Kidney glomerular epithelial cell (primary cell): ENCODE data around the gene DBNL.

Experiments used
- DNase-seq: peaks from one replicate; lab custom pipeline; 2025; lab: John Stamatoyannopoulos, UW

The DBNL gene

DNA sequence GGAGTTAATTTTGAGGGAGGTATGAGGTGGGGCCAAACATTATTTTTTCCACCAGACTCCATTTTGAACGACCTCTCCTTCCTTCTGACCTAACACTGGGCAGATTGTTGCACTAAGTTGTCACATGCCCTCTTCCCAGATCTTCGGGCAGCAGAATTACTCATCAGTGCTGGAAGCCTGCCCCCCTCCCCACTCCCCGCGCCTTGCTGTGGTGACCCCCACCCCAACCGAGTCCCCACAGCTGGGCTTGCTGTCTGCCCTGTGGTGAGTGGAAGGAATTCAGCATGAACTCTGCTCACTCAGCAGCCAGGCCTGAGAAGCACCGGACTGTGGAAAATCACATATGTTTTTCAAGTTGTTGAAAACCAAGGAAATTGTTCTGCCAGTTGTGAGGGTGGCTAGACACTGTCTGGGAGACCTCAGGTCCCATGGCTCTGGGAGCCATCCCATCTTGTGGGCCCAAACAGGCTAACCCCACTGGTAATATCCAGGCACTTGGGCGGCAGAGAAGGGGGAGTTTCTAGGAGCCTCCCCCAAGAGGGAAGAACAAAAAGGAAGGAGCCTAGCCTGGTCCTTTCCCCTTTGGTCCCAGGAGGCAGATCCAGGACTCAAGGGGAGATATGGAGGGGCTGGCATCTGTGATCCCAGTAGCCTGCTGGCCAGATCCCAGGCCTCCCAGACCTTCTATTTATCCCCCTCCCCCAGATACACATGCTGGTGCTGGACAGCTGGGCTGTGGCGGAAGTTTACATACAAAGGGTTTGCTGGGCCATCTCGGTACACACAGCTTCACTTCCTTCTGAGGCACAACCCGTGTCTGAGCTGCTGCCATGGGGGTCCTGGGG, 56.2 kb downstream of the DBNL start:
- DNase-seq, result peak; percentile 76

DNA sequence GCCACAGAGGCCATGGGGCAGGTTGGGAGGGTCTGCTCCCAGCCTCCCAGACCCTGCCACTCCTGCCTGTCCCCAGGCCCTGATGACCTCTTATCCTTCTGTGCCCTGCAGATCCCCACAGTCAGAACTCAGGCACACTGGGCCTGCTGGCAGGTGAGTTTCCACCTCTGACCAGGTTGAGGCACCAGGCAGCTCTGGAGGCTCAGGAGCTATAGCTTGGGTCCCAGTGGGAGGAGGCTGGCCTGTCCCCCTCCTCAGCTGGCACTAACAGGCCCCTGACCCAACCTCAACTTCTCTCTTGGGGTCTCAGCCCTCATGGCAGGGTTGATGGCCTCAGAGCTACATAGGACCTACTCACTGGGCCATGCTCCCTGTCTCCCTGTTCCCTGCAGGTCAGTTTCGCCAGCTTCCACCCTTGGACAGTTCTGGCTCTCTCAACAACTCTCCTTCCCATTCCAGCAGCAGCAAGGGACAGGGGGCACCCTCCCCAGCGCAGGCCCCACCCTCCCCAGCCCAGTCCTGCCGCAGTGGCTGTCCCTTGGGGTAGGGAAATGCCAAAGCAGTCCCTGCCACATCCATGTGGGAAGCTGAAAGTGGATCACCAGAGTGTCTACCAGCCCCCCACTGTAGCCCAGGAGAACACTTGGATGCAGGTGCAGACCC, 56.9 kb downstream of the DBNL start:
- DNase-seq, result no peak

DNA sequence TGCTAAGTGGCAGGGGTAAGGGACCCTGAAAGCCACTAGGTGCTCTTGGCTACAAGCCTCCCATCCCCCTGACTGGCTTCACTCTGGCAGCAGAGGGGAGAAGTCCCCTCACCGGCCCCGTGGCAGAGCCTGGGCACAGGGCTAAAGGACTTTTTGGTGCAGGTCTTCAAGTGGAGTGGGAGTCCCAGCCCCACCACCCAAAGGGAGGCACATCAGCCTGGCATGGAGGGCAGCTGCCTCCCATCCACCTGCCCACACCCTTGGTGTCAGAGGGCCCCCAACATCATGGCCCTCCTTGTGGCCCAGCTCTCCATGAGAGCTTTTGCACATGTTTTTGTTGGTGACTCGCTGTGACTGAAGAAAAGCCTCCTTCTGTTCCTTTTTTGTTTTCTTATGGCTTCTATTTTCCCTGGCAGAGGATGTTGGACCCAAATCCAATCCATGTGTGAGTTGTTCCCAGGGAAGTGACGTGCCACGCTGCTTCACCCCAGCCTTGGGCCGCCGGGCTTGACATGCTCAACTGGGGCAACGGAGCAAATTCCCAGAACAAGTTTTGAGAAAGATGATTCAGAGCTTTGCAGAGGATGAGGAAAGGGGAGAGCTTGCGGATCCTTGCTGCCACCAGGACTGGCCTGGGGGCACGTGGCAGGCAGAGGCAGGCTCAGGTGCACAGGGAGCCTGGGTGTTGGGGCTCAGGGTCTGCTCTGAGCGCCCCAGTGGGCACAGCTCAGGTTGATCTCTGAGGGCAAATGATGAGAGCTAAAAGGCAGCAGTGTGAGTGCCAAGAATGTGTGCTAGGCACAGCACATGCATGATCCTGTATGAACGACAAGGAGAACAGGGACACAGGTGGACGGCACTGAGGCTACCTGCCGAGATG, 57.7 kb downstream of the DBNL start:
- peak; percentile 50 for DNase-seq

DNA sequence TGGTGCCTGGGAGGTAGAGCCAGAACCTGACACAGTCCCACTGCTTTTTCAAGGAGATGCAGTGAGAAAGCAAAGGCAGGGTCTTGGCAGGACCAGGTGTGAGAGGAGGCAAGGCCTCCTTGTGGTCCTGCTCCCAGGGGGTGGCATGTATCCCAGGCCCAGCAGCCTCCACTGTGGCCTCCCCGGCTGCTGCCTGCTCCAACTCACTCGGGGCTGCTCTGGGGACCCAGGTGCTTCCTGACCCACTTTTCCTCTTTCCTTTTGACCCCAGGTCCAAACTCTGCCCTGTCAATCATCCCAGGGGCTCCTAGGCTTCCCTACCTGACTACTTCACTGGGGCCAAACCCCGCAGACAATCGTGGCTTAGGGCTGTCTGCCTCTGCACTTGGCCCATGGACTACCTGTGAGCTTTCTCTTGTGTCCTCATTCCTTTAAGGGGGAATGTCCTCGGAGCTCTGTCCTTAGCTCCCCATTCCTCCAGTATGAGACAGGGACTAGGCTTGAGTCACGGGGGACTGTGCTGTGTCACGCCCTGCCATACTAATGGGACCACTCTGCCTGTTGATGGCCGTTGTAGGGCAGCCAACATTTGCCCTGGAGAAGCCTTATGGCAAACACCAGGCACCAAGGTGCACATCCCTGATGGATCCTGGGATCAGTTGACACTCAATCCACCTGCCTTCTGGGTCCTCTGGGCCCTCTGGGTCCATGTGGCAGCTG, 58.5 kb downstream of the DBNL start:
- DNase-seq, result no peak

DNA sequence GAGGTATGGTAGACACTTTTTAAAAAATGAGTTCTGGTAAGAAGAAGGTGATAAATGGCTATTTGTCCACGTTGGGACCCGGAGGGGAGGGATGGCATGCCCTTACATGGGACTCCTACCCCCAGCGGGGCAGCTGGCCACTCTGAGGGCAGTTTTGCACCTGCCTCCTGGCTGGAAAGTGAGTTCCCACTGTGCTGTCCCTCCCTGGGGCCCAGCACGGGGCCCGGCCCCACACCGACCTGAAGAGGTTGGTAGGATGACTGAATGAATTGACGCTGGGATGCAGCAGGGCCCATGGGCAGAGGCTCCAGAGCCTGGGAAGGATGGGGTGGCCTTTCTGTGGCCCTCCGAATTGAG, 59.0 kb downstream of the DBNL start:
- DNase-seq, result no peak

DNA sequence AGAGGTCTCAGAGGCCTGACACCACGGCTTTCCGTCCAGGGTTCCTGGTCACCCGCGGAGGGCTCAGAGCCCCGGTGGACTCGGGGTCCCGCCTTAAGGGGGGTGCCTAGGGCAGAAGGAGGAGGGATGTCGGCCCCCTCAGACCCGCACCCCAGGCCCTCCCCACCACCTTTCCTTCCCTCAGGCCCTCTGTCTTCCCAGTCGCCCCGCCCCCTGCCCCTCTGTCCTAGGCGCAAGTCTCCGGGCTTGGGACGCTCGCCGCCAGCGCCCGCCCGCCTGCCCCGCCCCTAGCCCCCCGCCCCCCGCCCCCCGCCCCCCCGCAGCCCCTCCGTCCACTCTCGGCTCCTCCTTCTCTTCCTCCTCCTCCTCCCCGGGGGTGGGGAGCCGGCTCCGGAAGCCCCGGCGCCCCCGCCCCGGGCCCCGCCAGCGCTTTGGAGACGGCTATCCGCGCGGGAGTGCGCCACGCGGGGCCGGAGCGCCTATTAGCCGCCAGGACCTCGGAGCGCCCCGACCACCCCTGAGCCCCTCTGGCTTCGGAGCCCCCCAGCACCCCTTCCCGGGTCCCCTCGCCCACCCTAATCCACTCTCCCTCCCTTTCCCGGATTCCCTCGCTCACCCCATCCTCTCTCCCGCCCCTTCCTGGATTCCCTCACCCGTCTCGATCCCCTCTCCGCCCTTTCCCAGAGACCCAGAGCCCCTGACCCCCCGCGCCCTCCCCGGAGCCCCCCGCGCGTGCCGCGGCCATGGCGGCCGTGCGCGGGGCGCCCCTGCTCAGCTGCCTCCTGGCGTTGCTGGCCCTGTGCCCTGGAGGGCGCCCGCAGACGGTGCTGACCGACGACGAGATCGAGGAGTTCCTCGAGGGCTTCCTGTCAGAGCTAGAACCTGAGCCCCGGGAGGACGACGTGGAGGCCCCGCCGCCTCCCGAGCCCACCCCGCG, 59.7 kb downstream of the DBNL start, which contains the start of gene AEBP1:
Gene AEBP1 (plus strand): TSS at position 423 of the 937 bp plus-strand sequence. CDS start 321 bp downstream, at position 744.
- no peak for DNase-seq

DNA sequence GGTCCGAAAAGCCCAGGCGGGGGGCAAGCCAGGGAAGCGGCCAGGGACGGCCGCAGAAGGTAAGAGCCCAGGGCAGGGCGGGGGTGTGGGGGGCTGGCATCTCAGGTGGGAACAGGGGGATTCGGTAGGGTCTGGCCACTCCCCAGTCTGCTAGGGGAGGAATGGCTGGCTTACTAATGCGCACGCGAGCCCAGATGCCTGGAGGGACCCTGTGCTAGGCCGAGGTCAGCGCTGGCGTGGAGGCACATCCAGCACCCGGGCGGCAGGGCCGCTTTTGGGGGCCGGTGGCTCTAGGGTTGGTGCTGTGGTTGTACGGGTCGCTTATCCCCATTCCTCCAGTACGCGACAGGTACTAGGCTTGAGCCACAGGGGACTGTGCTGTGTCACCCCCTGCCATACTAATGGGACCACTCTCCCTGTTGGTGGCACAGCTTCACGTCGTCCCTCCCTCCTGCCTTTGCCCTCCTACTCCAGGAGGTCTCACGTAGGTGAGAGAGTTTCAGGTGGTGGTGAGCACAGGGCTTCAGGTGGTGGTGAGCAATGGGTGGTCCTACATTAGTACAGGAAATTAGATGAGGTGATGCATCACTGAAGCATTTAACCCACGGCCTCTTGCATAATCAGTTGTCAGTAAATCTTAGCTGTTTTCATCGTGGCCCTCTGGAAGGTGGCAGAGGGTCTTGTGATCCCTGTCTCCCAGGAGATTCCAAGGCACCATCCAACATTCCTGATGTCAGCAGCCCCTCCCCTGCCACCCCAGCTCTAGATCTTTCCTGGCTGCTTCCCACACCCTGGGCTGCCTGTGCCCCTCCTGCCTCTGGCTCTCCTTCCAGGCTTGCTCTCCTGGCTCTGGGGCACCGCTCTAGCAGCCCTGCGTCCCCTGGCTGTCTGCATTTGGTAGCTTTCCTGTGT, 60.6 kb downstream of the DBNL start:
- DNase-seq, result peak; percentile 72

DNA sequence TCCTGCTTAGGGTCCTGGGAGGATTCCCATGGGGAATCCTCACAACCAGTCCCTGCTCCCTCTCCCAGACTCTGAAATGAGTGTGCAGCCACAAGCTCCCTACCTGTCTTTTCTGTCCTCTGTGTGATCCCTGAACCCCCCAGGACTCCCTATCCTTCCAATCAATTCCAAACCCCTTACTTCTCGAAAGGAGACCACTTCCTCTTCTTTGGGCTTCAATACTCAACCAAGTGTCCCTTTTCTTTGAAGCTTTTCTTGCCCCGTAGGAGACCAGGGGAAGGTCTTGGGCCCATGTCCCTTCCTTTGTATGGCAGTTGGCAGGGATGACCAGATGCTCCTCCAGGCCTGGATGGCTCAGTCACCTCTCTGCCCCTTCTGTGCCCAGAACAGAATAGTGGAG, 61.3 kb downstream of the DBNL start:
- DNase-seq, result no peak

DNA sequence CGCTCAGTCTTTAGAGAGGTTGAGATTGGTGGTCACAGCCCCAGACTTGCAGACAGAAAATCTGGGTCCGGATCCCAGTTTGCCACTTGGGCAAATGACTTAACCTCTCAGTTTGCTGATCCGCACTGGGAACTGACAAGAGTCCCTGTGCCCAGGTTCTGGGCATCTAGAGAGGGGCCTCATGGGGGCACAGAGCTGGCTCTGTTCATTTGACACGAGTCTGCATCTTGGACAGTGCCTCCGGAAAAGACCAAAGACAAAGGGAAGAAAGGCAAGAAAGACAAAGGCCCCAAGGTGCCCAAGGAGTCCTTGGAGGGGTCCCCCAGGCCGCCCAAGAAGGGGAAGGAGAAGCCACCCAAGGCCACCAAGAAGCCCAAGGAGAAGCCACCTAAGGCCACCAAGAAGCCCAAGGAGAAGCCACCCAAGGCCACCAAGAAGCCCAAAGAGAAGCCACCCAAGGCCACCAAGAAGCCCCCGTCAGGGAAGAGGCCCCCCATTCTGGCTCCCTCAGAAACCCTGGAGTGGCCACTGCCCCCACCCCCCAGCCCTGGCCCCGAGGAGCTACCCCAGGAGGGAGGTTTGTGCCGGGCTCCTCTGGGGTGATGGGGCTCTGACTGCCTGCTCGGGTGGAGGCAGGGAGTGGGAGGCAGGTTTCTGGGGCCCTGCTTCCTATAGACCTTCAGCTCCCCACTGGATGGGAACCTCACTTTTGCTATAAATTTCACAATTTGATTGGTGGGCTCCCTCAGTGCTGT, 62.0 kb downstream of the DBNL start:
- no peak for DNase-seq

DNA sequence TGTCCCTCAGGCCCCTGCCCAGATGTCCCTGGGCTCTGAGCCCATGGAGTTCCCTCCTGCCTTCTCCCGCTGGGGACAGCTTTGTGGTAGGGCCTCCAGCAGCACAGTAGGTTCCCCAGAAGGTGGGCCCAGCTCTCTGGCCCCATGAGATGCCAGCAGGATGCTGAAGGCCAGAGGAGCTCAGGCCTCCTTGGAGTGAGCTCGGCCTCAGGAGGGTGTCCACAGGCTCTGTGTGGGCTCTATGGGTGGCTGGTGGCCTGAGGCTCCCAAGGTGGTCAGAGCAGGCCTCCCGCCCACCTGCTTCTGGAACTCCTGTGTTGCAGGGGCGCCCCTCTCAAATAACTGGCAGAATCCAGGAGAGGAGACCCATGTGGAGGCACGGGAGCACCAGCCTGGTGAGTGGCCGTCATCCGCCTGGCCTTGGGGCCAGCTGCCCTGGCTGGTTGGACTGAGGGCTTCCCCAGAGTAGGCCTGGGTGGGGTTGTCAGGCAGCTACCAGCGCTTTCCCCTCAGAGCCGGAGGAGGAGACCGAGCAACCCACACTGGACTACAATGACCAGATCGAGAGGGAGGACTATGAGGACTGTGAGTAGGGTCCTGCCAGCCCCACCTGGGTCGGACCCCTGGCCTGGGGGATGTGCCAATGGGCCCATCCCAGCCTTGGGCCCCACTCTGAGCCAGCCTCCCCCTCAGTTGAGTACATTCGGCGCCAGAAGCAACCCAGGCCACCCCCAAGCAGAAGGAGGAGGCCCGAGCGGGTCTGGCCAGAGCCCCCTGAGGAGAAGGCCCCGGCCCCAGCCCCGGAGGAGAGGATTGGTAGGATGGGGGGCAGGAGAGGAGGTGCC, 62.8 kb downstream of the DBNL start:
- DNase-seq, result no peak

DNA sequence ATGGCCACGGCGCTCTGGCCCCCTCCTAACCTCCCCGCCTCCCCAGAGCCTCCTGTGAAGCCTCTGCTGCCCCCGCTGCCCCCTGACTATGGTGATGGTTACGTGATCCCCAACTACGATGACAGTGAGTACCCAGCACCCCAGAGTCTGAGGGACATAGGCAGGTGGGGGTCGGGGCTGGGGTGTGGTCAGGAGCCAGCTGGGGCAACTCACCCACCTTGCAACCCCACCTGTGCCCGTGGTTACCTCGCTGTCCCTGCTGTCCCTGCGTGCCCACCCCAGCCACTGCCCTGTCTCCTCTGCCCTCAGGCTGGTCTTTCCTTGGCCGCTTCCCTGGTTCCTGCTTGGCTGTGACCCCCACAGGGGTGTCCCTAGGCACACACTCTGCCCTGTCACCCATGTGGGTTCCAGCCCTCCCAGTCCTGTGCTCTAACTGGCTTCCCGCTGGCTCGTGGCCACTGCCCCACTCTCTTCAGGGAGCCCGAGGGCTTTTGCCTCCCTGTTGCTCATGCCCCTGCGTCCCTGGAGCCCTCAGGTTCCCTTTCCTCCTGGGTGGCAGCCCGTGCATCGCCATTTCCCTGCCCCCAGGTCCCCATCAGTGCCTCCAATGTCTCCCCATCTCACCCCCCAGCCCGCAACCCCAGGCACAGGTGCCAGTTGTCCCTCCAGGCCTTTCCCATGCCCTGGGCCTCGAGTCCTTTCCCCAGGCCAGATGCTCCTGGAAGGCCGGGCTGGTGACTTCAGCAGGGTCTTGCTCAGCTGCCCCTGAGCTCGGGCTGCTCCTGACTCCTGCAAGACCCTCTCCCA, 63.7 kb downstream of the DBNL start:
- DNase-seq, result no peak

DNA sequence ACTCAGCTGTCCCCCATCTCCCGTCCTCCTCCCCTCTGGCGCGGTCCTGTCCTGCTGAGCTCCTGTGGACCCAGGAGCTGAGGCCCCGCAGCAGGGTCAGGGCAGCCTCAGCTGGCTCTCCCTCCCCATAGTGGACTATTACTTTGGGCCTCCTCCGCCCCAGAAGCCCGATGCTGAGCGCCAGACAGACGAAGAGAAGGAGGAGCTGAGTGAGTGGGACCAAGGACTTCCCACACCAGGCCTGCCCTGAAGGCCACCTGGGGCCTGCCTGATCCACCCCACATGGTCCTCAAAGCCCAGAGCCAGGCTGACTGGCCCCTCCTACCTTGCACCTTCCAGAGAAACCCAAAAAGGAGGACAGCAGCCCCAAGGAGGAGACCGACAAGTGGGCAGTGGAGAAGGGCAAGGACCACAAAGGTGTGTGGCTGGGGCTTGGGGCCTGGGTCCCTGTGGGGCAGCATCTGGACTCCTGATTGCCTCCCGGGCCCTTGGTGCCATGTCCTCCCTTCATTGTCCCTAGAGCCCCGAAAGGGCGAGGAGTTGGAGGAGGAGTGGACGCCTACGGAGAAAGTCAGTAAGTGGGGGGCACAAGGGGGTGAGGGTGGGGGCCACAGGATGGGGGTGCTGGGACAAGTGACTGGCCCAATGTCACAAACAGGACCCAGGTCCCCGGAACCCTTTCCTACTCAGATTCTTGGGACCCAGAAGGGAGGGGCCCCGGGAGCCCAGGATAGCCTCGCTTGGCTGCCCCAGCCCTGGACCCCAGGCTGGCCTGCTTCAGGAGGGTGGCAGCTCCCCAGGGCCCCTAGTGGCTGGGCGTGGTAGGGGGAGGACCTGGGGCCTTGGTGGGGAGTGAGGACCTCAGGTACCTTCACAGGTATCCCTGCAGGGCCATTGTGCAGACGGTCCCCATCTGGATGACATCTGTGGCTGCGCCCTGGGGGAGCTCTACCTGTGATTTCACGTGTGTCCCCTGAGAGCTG, 64.6 kb downstream of the DBNL start:
- DNase-seq, result no peak

DNA sequence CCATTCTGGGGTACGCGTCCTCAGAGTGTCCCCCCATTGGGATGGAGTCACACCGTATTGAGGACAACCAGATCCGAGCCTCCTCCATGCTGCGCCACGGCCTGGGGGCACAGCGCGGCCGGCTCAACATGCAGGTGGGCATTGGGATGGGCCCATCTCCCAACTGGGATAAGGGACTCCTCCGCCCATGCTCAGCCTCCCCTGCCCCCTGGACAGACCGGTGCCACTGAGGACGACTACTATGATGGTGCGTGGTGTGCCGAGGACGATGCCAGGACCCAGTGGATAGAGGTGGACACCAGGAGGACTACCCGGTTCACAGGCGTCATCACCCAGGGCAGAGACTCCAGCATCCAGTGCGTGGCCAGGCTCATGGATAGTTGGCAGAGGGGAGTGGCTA, 65.5 kb downstream of the DBNL start:
- DNase-seq, result no peak

DNA sequence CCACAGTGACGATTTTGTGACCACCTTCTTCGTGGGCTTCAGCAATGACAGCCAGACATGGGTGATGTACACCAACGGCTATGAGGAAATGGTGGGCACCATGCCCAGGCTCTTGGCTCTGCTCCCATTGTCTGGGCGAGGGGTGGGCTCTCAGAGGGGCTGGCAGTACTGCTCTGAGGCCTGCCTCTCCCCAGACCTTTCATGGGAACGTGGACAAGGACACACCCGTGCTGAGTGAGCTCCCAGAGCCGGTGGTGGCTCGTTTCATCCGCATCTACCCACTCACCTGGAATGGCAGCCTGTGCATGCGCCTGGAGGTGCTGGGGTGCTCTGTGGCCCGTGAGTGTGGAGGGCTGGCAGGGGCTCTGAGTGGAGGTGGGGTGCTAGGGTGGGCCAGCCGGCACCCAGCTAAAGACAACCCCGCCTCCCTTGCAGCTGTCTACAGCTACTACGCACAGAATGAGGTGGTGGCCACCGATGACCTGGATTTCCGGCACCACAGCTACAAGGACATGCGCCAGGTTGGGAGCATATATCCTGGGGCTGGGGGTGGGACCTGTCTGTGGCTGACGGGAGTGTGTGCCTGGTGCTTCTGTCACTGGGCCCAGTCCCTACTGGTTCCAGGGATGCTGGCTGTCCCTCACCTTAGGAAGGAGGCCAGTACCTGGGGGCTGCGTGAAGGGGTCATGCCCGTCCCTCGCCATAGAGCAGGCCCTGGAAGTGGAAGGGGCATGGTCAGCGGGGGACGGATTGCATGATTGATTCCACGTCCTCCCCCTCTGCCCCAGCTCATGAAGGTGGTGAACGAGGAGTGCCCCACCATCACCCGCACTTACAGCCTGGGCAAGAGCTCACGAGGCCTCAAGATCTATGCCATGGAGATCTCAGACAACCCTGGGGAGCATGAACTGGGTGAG, 66.5 kb downstream of the DBNL start:
- no peak for DNase-seq
